Stomach (tissue), 9 donors: ENCODE data around the gene KIF18B. TPM values are rescaled to one million over a fixed set of nuclear protein-coding genes. Genes with fewer than 3 reads are reported as not detected.

Source experiments
- DNase-seq, 2 donors: peaks; one replicate each; pipeline versions ENCODE4 v3.0.0 to v3.0.0-alpha.2; 2013 to 2019
- H3K27ac ChIP-seq, 5 donors: fragments of 200-600 bp in 4 of 5; sonication (generic) in 4 of 5; one replicate each; pipeline ENCODE4 v1.5.1; 2013 to 2019; ENCODE audit warnings: mild to moderate bottlenecking in 1 of 5, moderate library complexity in 1 of 5
- H3K27me3 ChIP-seq, 3 donors: fragments of 200-600 bp; sonication (generic); one replicate each; pipeline ENCODE4 v1.5.1; 2017 to 2019; ENCODE audit warnings: mixed run types in 1 of 3
- H3K36me3 ChIP-seq, 4 donors: fragments of 200-600 bp; sonication (generic); 1 replicate in 3 of 4; 2 replicates in 1 of 4; pipeline ENCODE4 v1.5.1; 2016 to 2019
- H3K4me1 ChIP-seq, 4 donors: fragments of 200-600 bp; sonication (generic); one replicate each; pipeline ENCODE4 v1.5.1; 2016 to 2019
- H3K4me3 ChIP-seq, 4 donors: fragments of 200-600 bp; sonication (generic) in 3 of 4; one replicate each; pipeline ENCODE4 v1.5.1; 2016 to 2019; ENCODE audit warnings: mild to moderate bottlenecking in 1 of 4
- H3K9me3 ChIP-seq, 4 donors: fragments of 200-600 bp; sonication (generic); one replicate each; pipeline ENCODE4 v1.5.1; 2016 to 2019
- EP300 ChIP-seq: sonication (generic); formaldehyde crosslinking; IDR thresholded peaks from one replicate; pipeline ENCODE4 v1.6.1; 2017; ENCODE audit warnings: antibody characterized with exemption
- POLR2A ChIP-seq, 4 donors: fragments of 450-650 bp; IDR thresholded peaks; one replicate each; pipeline ENCODE4 v1.6.1; 2016; ENCODE audit warnings: antibody characterized with exemption in 4 of 4, control low read depth in 2 of 4, mild to moderate bottlenecking in 1 of 4, moderate library complexity in 1 of 4
- POLR2AphosphoS5 ChIP-seq, 3 donors: sonication (generic); formaldehyde crosslinking; IDR thresholded peaks; one replicate each; pipeline ENCODE4 v1.6.1; 2016; ENCODE audit warnings: antibody characterized with exemption in 3 of 3
- WGBS, 5 donors: extraction: QIAGEN DNeasy Blood & Tissue Kit in 3 of 5; methylation state at CpG; one replicate each; pipeline versions ENCODE4 v1.1.5 to v1.1.7; 2013 to 2018; 5-methylcytosine and 5-hydroxymethylcytosine counted together
- intact Hi-C: fragments of 100-400 bp; cut with DNase I; formaldehyde crosslinking; loops from one replicate; pipeline ENCODE4 v1.15.1; 2023; ENCODE audit warnings: low total_unique reads
- polyA plus RNA-seq, 3 donors: library from polyadenylated mRNA; stranded (reverse); fragments of 200-250 nt; gene quantifications; one replicate each; pipeline ENCODE4 v1.2.3, GENCODE V29; 2013
- total RNA-seq, 5 donors: library from RNA; depleted of rRNA; stranded (reverse); fragments of >200 nt; gene quantifications; one replicate each; pipeline versions ENCODE4 v1.1.0 to v1.2.3, GENCODE V29; 2014 to 2016
- TF ChIP-seq, protein P1 (sequence below), 7 experiments: fragments of 450-650 bp in 4 of 7; fragments of 200-600 bp in 3 of 7; sonication (generic) in 3 of 7; IDR thresholded peaks; one replicate each; pipeline ENCODE4 v1.5.1; 2016 to 2019; ENCODE audit warnings: antibody characterized with exemption in 7 of 7, control low read depth in 2 of 7, mild to moderate bottlenecking in 1 of 7
- donor health status: healthy with polysubstance abuse.
- donor health status: Bipolar disorder and iron deficiency.
- donor health status: healthy.

KIF18B gene
- total and polyA plus RNA-seq, 8 donors = 0.15 to 12.2 (median 1.2) TPM; not detected in 1

DNA sequence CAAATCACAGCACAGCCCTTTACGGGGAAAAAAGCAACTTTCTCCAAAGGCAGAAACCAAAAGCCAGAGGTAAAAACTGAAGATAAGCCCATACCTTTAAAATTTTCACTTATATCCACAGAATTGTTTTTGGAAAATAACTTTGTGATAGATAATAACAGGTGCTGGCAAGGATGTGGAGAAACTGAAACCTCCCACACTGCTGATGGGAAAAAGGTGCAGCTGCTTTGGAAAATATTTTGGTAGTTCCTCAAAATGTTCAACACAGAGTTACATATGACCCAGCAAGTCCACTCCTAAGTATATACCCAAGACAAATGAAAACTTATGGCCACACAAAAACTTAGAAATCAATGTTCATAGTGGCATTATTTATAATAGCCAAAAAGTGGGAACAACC is 60.6 kb downstream of the KIF18B start:
- Histone ChIP-seq H3K4me1 (peaks cover 0 to 28% (median 8%) of the 10 kb centered on the region in 4 donors), H3K36me3 (peaks cover 44 to 91% (median 78%) of the 10 kb centered on the region in 4 donors), H3K27ac (no peak overlapping the region), H3K4me3 (no peak overlapping the region), H3K9me3 (no peaks in the 10 kb centered on the region), H3K27me3 (no peaks in the 10 kb centered on the region)
- intact Hi-C loops = no loop called here
- 81 to 100% (median 93%) methylated on average over 1 of the region's 1 CpG for WGBS, 5 donors
- TF ChIP-seq, protein P1, sequence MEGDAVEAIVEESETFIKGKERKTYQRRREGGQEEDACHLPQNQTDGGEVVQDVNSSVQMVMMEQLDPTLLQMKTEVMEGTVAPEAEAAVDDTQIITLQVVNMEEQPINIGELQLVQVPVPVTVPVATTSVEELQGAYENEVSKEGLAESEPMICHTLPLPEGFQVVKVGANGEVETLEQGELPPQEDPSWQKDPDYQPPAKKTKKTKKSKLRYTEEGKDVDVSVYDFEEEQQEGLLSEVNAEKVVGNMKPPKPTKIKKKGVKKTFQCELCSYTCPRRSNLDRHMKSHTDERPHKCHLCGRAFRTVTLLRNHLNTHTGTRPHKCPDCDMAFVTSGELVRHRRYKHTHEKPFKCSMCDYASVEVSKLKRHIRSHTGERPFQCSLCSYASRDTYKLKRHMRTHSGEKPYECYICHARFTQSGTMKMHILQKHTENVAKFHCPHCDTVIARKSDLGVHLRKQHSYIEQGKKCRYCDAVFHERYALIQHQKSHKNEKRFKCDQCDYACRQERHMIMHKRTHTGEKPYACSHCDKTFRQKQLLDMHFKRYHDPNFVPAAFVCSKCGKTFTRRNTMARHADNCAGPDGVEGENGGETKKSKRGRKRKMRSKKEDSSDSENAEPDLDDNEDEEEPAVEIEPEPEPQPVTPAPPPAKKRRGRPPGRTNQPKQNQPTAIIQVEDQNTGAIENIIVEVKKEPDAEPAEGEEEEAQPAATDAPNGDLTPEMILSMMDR (IDR thresholded peaks at IDR 0.05) = no peak
- TF ChIP-seq EP300 (no peak), POLR2AphosphoS5 (IDR thresholded peaks at IDR 0.05) (no peak), POLR2A (IDR thresholded peaks at IDR 0.05) (no peak)
- no peak for DNase-seq

GRCh38 chr17:44884941-44885340 is 62.6 kb downstream of the KIF18B start:
- WGBS, 5 donors = 92 to 100% (median 97%) methylated on average over 2 of the region's 2 CpGs
- Histone ChIP-seq H3K27ac (no peak overlapping the region), H3K4me3 (no peak overlapping the region), H3K4me1 (peaks cover 0 to 22% (median 3%) of the 10 kb centered on the region in 4 donors), H3K9me3 (no peaks in the 10 kb centered on the region), H3K36me3 (peaks cover 53 to 95% (median 83%) of the 10 kb centered on the region in 4 donors), H3K27me3 (no peaks in the 10 kb centered on the region)
- DNase-seq = no peak
- intact Hi-C loops = no loop called here
- no peak for TF ChIP-seq EP300
- TF ChIP-seq POLR2A (IDR thresholded peaks at IDR 0.05) = no peak
- TF ChIP-seq, protein P1 (IDR thresholded peaks at IDR 0.05) = no peak
- TF ChIP-seq POLR2AphosphoS5 (IDR thresholded peaks at IDR 0.05) = no peak

DNA sequence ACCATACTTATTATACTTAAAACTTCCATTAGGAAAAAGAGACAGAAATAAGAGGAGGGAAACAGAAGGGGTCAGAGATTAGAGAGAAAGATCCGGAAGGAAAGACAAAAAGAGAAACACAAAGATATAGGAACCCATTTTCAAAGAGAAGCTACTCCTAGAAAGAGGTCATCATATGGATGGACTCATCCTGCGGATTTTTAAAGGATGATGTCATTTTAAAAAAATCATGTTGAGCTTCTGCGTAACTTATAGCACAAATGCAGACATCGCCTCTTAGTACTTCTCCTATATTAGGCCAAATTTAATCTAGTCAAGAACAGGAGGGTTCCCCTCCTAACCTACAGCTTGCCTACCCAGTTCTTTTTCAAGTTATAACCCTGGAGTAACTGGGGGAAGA is 66.4 kb downstream of the KIF18B start:
- H3K27ac ChIP-seq = no peak overlapping the region
- no peak for TF ChIP-seq POLR2A (IDR thresholded peaks at IDR 0.05)
- TF ChIP-seq EP300 = no peak
- no peak for TF ChIP-seq POLR2AphosphoS5 (IDR thresholded peaks at IDR 0.05)
- TF ChIP-seq, protein P1 (IDR thresholded peaks at IDR 0.05) = no peak
- no peaks in the 10 kb centered on the region for H3K27me3 ChIP-seq
- H3K9me3 ChIP-seq = no peaks in the 10 kb centered on the region
- H3K4me1 ChIP-seq = no peaks in the 10 kb centered on the region
- 90 to 98% (median 93%) methylated on average over 4 of the region's 4 CpGs for WGBS, 5 donors
- DNase-seq = no peak
- H3K4me3 ChIP-seq = no peak overlapping the region
- peaks cover 66 to 100% (median 96%) of the 10 kb centered on the region in 4 donors for H3K36me3 ChIP-seq
- intact Hi-C loops = no loop called here

- H3K27ac ChIP-seq = no peak overlapping the region
- intact Hi-C loops = no loop called here
- TF ChIP-seq, protein P1 (IDR thresholded peaks at IDR 0.05) = no peak
- no peak for TF ChIP-seq POLR2A (IDR thresholded peaks at IDR 0.05)
- TF ChIP-seq POLR2AphosphoS5 (IDR thresholded peaks at IDR 0.05) = no peak
- TF ChIP-seq EP300 = no peak
- H3K4me3 ChIP-seq = no peak overlapping the region
- H3K36me3 ChIP-seq = peaks cover 68 to 100% (median 96%) of the 10 kb centered on the region in 4 donors
- H3K27me3 ChIP-seq = no peaks in the 10 kb centered on the region
- 90 to 99% (median 97%) methylated on average over 2 of the region's 2 CpGs for WGBS, 5 donors
- no peak for DNase-seq
- H3K9me3 ChIP-seq = no peaks in the 10 kb centered on the region
- H3K4me1 ChIP-seq = no peaks in the 10 kb centered on the region
Observed at GRCh38 chr17:44880062-44880461, 67.5 kb downstream of the KIF18B start.
